Body of pancreas (tissue), 4 donors: Measurements from ENCODE around the gene CYB5RL. TPM values are rescaled to one million over a fixed set of nuclear protein-coding genes. Genes with fewer than 3 reads are reported as not detected.
"Not testable (repeated sequence)": the region's sequence is repeated elsewhere in the genome, so short reads cannot be mapped to it uniquely, and the experiment has no call there.

Experiments used
- ATAC-seq: fragments of 150-250 bp; one replicate; pipeline ENCODE4 v1.9.1; 2016
- DNase-seq, 4 donors: peaks; one replicate each; pipeline ENCODE4 v3.0.0-alpha.2; 2019
- H3K27ac ChIP-seq, 4 donors: fragments of 200-600 bp; sonication (generic); 1 replicate in 3 of 4; 2 replicates in 1 of 4; pipeline versions ENCODE4 v1.5.1 to v1.6.1; 2016 to 2019; ENCODE audit warnings: mild to moderate bottlenecking in 1 of 4, mixed read lengths in 1 of 4, moderate library complexity in 1 of 4
- H3K27me3 ChIP-seq, 2 donors: fragments of 200-600 bp; sonication (generic); one replicate each; pipeline ENCODE4 v1.6.0; 2016; ENCODE audit warnings: mild to moderate bottlenecking in 1 of 2
- H3K36me3 ChIP-seq, 2 donors: fragments of 200-600 bp; sonication (generic); replicated peaks in 1 of 2; 2 replicates each; pipeline ENCODE4 v1.5.1; 2016; ENCODE audit warnings: low read depth in 2 of 2; ENCODE audit not compliant: insufficient read depth in 1 of 2
- H3K4me1 ChIP-seq: fragments of 200-600 bp; sonication (generic); one replicate; pipeline ENCODE4 v1.6.0; 2016
- H3K4me3 ChIP-seq, 2 donors: fragments of 200-600 bp; sonication (generic); 1 replicate in 1 of 2; 2 replicates in 1 of 2; pipeline ENCODE4 v1.5.1; 2016 to 2019
- H3K9me3 ChIP-seq, 3 donors: fragments of 200-600 bp; sonication (generic); 1 replicate in 2 of 3; 2 replicates in 1 of 3; pipeline ENCODE4 v1.5.1; 2016
- CTCF ChIP-seq, 7 experiments: fragments of 450-650 bp in 4 of 7; fragments of 200-600 bp in 3 of 7; sonication (generic) in 3 of 7; IDR thresholded peaks; one replicate each; pipeline ENCODE4 v1.5.1; 2016 to 2019; ENCODE audit warnings: antibody characterized with exemption in 7 of 7
- POLR2A ChIP-seq, 3 donors: fragments of 450-650 bp; IDR thresholded peaks; one replicate each; pipeline ENCODE4 v1.6.1; 2016; ENCODE audit warnings: antibody characterized with exemption in 3 of 3, mild to moderate bottlenecking in 2 of 3
- WGBS, 2 donors: methylation state at CpG; one replicate each; pipeline ENCODE4 v1.1.5; 2017; 5-methylcytosine and 5-hydroxymethylcytosine counted together
- intact Hi-C: fragments of 100-400 bp; cut with DNase I; formaldehyde crosslinking; loops from one replicate; pipeline ENCODE4 v1.15.1; 2023
- total RNA-seq, 2 donors: library from RNA; depleted of rRNA; stranded (reverse); fragments of >200 nt; gene quantifications; one replicate each; pipeline ENCODE4 v1.1.0, GENCODE V29; 2016

CYB5RL gene
- total RNA-seq, 2 donors from 2014 or later = 6.5 to 13.2 TPM

- H3K4me3 ChIP-seq = no peak overlapping the region
- 76 to 77% methylated on average over 8 to 10 of the region's 10 CpGs for WGBS, 2 donors
- no peaks in the 10 kb centered on the region for H3K27me3 ChIP-seq
- no peak for ATAC-seq
- no peaks in the 10 kb centered on the region for H3K9me3 ChIP-seq
- no peak for DNase-seq
- H3K27ac ChIP-seq = no peak overlapping the region
- peaks cover 0 to 9% of the 10 kb centered on the region in 2 donors for H3K36me3 ChIP-seq
- TF ChIP-seq CTCF (IDR thresholded peaks at IDR 0.05) (no peak), POLR2A (IDR thresholded peaks at IDR 0.05) (no peak)
- no peaks in the 10 kb centered on the region for H3K4me1 ChIP-seq
- intact Hi-C loops = no loop called here
Measured at GRCh38 chr1:54239631-54240031, 39.8 kb upstream of the CYB5RL start.

GRCh38 chr1:54239035-54239383, 39.2 kb upstream of the CYB5RL start:
- WGBS, 2 donors = 77 to 87% methylated on average over 5 of the region's 5 CpGs
- no peaks in the 10 kb centered on the region for H3K4me1 ChIP-seq
- no peaks in the 10 kb centered on the region for H3K27me3 ChIP-seq
- no peak overlapping the region for H3K27ac ChIP-seq
- ATAC-seq (no peak), DNase-seq (no peak)
- peaks cover 0 to 9% of the 10 kb centered on the region in 2 donors for H3K36me3 ChIP-seq
- no peak overlapping the region for H3K4me3 ChIP-seq
- TF ChIP-seq CTCF (IDR thresholded peaks at IDR 0.05) = no peak
- TF ChIP-seq POLR2A (IDR thresholded peaks at IDR 0.05) = no peak
- H3K9me3 ChIP-seq = no peaks in the 10 kb centered on the region
- intact Hi-C loops = no loop called here

- Histone ChIP-seq H3K36me3 (peaks cover 0 to 9% of the 10 kb centered on the region in 2 donors), H3K4me3 (no peak overlapping the region), H3K27me3 (no peaks in the 10 kb centered on the region), H3K4me1 (no peaks in the 10 kb centered on the region), H3K9me3 (no peaks in the 10 kb centered on the region), H3K27ac (no peak overlapping the region)
- ATAC-seq (no peak), DNase-seq (peak in 1 of 4 donors; percentile 25)
- 80 to 95% methylated on average over 12 of the region's 12 CpGs for WGBS, 2 donors
- intact Hi-C loops = no loop called here
- TF ChIP-seq POLR2A (IDR thresholded peaks at IDR 0.05) (no peak), CTCF (IDR thresholded peaks at IDR 0.05) (no peak)
Measured at GRCh38 chr1:54238353-54239034, 38.7 kb upstream of the CYB5RL start.

GRCh38 chr1:54237586-54237985, 37.8 kb upstream of the CYB5RL start:
- Histone ChIP-seq H3K27me3 (no peaks in the 10 kb centered on the region), H3K4me3 (no peak overlapping the region), H3K9me3 (no peaks in the 10 kb centered on the region), H3K36me3 (peaks cover 0 to 9% of the 10 kb centered on the region in 2 donors), H3K27ac (no peak overlapping the region), H3K4me1 (no peaks in the 10 kb centered on the region)
- 92 to 96% methylated on average over 5 to 10 of the region's 10 CpGs for WGBS, 2 donors
- DNase-seq (no peak), ATAC-seq (no peak)
- no peak for TF ChIP-seq CTCF (IDR thresholded peaks at IDR 0.05)
- no peak for TF ChIP-seq POLR2A (IDR thresholded peaks at IDR 0.05)
- intact Hi-C loops = no loop called here

GRCh38 chr1:54234284-54234683, 34.5 kb upstream of the CYB5RL start:
- intact Hi-C loops = no loop called here
- 92 to 95% methylated on average over 2 of the region's 2 CpGs for WGBS, 2 donors
- no peak overlapping the region for H3K4me3 ChIP-seq
- H3K9me3 ChIP-seq = no peaks in the 10 kb centered on the region
- H3K27me3 ChIP-seq = no peaks in the 10 kb centered on the region
- ATAC-seq (no peak), DNase-seq (no peak)
- peaks cover 0 to 9% of the 10 kb centered on the region in 2 donors for H3K36me3 ChIP-seq
- no peak for TF ChIP-seq POLR2A (IDR thresholded peaks at IDR 0.05)
- no peak for TF ChIP-seq CTCF (IDR thresholded peaks at IDR 0.05)
- no peak overlapping the region for H3K27ac ChIP-seq
- H3K4me1 ChIP-seq = no peaks in the 10 kb centered on the region

- WGBS, 2 donors = 97% methylated on average over 16 to 17 of the region's 33 CpGs
- intact Hi-C loops, DNase-seq, H3K9me3 ChIP-seq, H3K36me3 ChIP-seq, H3K4me1 ChIP-seq, H3K27ac ChIP-seq, H3K4me3 ChIP-seq, H3K27me3 ChIP-seq, ATAC-seq: not testable (repeated sequence)
Measured at GRCh38 chr1:54233196-54233595, 33.4 kb upstream of the CYB5RL start.
